GM19238 (cell line): ENCODE results near the gene VPS13D.
"Not testable (repeated sequence)": the region's sequence is repeated elsewhere in the genome, so short reads cannot be mapped to it uniquely, and the experiment has no call there.

Source experiments
- DNase-seq: peaks from one replicate; pipeline ENCODE4 v3.0.0; 2011; ENCODE audit warnings: low spot score; ENCODE audit not compliant: insufficient read length

VPS13D gene

GRCh38 chr1:12448746-12449177 is 218.9 kb downstream of the VPS13D start:
- no peak for DNase-seq

DNA sequence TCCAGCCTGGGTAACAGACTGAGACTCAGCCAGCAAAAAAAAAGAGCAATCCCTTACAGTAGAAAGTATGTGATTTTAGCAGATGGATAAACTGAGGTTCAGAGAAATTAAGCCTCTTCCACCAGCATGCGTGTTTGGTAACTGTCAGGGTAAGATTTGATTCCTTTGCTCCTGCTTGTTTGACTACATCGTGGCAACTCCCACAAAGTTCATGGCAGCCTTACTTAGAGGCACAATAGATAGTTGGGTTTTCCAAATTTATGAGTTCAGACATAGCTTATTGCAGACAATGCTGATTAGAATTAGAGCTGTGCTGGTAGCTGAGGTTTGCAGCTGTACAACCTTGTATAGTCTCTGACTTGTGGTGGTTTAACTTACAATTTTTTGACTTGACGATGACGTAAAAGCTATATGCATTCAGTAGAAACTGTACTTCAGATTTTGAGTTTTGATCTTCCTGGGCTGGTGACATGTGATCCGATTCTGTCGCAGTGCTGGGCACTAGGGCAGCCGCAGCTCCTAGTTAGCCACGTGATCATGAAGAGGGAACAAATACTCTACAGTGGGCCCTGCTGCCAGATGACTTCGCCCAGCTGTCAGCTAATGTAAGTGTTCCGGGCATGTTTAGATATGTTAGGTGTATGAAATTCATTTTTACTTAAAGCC is 220.4 kb downstream of the VPS13D start:
- no peak for DNase-seq

- DNase-seq, result no peak
Measured at GRCh38 chr1:12450756-12451559, 221.1 kb downstream of the VPS13D start.

DNA sequence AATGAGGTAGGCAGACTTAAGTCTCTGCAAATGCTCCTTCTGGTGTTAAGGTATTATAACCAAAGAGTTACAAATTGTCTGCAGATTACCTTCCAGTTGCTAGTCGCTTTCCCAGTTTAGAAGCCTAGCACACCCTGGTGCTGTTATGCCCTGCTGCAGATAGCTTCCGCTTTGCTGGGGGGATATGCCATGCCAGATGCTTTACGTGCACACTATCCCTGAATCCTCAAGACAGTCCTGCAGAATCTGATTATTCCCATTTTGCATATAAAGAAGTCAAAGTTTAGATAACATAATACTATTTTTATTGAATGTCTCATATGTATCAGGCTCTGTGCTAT is 221.7 kb downstream of the VPS13D start:
- no peak for DNase-seq

GRCh38 chr1:12452262-12452661 is 222.4 kb downstream of the VPS13D start:
- no peak for DNase-seq

GRCh38 chr1:12453400-12454343 is 223.8 kb downstream of the VPS13D start:
- DNase-seq, result no peak

- DNase-seq, result no peak
Measured at GRCh38 chr1:12454406-12455391, 224.9 kb downstream of the VPS13D start.

DNA sequence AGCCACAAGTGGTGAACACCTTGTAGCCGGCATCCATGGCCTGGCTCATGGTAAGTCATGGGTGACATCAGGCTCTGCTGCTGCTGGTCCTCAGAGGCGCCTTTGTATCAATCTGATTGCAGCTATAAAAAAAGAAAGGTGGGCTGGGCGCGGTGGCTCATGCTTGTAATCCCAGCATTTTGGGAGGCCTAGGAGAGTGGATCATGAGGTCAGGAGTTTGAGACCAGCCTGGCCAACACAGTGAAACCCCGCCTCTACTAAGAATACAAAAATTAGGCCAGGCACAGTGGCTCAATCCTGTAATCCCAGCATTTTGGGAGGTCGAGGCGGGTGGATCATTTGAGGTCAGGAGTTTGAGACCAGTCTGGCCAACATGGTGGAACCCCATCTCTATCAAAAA is 226.3 kb downstream of the VPS13D start:
- DNase-seq, result not testable (repeated sequence)

- DNase-seq, result no peak
Measured at GRCh38 chr1:12456979-12457378, 227.1 kb downstream of the VPS13D start.

GRCh38 chr1:12457771-12458170 is 227.9 kb downstream of the VPS13D start:
- DNase-seq, result no peak

- DNase-seq, result no peak
Measured at GRCh38 chr1:12458571-12458970, 228.7 kb downstream of the VPS13D start.

GRCh38 chr1:12460121-12460520 is 230.3 kb downstream of the VPS13D start:
- no peak for DNase-seq

GRCh38 chr1:12460911-12461621 is 231.2 kb downstream of the VPS13D start:
- no peak for DNase-seq

DNA sequence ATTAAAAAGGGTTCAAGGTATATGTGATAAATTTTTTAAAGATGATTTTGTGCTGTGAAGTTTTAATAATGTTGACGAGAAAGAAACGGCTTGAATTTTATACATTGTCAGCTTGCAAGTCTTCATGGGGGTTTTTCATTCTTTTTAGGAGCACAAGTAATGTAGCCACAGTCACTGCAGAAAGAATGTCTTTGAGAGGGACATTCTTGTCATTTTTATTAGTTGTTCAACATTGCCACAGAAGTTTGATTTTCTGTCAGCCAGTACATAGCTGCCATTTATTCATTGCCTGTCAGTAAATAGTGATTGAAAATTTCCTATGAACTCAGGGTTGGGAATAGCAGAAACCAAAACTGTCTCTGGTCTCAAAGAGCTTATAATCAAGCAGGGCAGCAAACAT is 231.9 kb downstream of the VPS13D start:
- no peak for DNase-seq

- DNase-seq, result no peak
Measured at GRCh38 chr1:12462586-12462985, 232.8 kb downstream of the VPS13D start.

GRCh38 chr1:12464045-12464461 is 234.2 kb downstream of the VPS13D start:
- no peak for DNase-seq

- no peak for DNase-seq
Measured at GRCh38 chr1:12464598-12465056, 234.8 kb downstream of the VPS13D start.

DNA sequence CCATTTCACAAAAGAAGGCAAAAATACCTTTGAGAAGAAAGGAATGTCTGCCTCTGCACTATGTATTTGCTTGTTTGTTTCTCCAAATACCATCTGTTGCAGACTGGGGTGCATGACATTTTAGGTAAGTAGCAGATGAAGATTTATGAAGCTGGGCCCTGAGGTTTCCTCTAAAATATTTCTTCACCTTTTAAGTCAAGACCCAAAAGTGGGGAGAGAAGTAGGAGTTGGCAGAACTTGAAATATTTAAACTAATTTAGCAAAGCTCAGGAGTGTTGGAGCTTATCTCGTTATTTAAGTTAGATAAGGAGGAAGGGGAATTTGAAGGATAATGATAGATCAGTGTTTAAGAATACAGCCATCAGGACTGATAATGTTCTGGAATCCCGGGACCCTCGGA is 235.3 kb downstream of the VPS13D start:
- no peak for DNase-seq

- no peak for DNase-seq
Measured at GRCh38 chr1:12466816-12467215, 237.0 kb downstream of the VPS13D start.
